ENCODE results near the gene NOLC1. TPM values are rescaled to one million over a fixed set of nuclear protein-coding genes. Genes with fewer than 3 reads are reported as not detected.

The NOLC1 gene
- total RNA-seq, 1 donor from 2014 or later, result 88.0 TPM

DNA sequence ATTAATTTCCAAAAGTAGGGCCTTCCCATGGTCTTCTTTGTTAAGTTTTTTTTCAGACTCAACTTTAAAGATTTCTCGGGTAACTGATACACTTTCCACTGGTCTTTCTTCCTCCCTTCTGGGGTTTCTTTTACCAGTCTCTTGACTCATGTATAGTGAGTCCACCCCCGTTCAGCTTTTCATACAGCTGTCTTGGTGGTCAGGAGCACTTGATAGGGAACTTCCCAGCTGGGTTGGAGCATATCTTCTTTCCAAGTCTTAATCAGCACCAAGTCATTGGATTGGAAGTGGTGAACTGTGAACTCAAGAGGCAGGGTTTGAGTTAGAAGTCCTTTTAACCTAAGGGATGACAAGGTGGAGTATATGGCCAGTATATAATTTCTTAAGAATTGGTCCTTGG, 44.7 kb downstream of the NOLC1 start:
- DNase-seq (ENCODE audit: extremely low spot score, unreplicated experiment), result no peak
- Mint-ChIP-seq H3K4me1 (ENCODE audit: unreplicated experiment) (no peaks in the 10 kb centered on the region), H3K9me3 (peaks cover 10% of the 10 kb centered on the region), H3K27me3 (peaks cover 21% of the 10 kb centered on the region), H3K27ac (no peak overlapping the region), H3K4me3 (no peak overlapping the region), H3K36me3 (no peaks in the 10 kb centered on the region)
- TF ChIP-seq, protein P1, sequence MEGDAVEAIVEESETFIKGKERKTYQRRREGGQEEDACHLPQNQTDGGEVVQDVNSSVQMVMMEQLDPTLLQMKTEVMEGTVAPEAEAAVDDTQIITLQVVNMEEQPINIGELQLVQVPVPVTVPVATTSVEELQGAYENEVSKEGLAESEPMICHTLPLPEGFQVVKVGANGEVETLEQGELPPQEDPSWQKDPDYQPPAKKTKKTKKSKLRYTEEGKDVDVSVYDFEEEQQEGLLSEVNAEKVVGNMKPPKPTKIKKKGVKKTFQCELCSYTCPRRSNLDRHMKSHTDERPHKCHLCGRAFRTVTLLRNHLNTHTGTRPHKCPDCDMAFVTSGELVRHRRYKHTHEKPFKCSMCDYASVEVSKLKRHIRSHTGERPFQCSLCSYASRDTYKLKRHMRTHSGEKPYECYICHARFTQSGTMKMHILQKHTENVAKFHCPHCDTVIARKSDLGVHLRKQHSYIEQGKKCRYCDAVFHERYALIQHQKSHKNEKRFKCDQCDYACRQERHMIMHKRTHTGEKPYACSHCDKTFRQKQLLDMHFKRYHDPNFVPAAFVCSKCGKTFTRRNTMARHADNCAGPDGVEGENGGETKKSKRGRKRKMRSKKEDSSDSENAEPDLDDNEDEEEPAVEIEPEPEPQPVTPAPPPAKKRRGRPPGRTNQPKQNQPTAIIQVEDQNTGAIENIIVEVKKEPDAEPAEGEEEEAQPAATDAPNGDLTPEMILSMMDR (conservative IDR thresholded peaks at IDR 0.05), result no peak

DNA sequence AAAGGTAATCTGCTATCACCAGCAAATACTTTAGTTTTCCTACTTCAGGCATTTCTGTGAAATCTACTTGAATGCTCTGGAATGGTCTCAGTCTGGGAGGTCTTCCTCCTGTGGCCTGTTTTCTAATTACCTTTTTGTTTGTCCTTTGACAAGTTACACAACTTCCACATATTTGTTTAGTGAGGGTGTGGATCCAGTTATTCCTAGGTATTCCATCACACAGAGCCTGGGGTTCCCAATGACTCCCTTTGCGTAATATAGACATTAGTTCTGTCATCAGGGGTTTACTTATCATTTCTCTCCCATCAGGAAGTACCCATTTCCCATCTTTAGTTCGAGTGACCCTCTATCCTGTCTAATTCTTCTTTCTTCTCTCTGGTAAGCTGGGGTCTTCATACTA, 45.8 kb downstream of the NOLC1 start:
- Mint-ChIP-seq H3K4me3 (no peak overlapping the region), H3K9me3 (peaks cover 10% of the 10 kb centered on the region), H3K36me3 (no peaks in the 10 kb centered on the region), H3K27ac (no peak overlapping the region), H3K4me1 (ENCODE audit: unreplicated experiment) (no peaks in the 10 kb centered on the region), H3K27me3 (peaks cover 31% of the 10 kb centered on the region)
- DNase-seq (ENCODE audit: extremely low spot score, unreplicated experiment), result no peak
- TF ChIP-seq, protein P1 (conservative IDR thresholded peaks at IDR 0.05), result no peak

DNA sequence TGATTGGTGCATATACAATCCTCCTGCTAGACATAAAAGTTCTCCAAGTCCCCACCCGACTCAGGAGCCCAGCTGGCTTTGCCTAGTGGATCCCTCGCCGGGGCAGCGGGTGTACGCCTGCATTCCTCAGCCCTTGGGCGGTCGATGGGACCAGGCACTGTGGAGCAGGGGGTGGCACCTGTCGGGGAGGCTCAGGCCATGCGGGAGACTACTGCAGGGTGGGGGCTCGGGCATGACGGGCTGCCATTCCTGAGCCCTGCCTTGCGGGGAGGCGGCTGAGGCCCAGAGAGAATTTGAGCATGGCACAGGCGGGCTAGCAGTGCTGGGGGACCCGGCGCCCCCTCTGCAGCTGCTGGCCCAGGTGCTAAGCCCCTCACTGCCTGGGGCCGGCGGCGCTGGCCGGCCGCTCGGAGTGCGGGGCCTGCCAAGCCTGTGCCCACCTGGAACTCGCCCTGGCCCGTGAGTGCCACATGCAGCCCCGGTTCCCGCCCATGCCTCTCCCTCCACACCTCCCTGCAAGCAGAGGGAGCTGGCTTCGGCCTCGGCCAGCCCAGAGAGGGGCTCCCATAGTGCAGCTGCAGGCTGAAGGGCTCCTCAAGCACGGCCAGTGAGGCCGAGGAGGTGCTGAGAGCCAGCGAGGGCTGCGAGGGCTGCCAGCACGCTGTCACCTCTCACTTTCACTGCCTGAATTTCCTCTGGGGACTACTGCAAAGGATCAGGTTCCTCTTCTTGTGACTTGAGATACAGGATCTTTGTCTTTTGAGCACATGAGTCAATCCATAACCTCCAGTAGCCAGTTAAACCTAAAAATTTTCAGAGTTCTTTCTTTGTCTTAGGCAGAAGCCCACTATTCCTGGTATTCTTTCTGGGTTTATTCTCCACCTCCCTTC, 48.8 kb downstream of the NOLC1 start:
- H3K9me3 Mint-ChIP-seq, result peaks cover 10% of the 10 kb centered on the region
- H3K27ac Mint-ChIP-seq, result no peak overlapping the region
- TF ChIP-seq, protein P1 (conservative IDR thresholded peaks at IDR 0.05), result no peak
- H3K4me1 Mint-ChIP-seq (ENCODE audit: unreplicated experiment), result no peaks in the 10 kb centered on the region
- no peaks in the 10 kb centered on the region for H3K36me3 Mint-ChIP-seq
- H3K4me3 Mint-ChIP-seq, result no peak overlapping the region
- no peak for DNase-seq (ENCODE audit: extremely low spot score, unreplicated experiment)
- H3K27me3 Mint-ChIP-seq, result peaks cover 27% of the 10 kb centered on the region

DNA sequence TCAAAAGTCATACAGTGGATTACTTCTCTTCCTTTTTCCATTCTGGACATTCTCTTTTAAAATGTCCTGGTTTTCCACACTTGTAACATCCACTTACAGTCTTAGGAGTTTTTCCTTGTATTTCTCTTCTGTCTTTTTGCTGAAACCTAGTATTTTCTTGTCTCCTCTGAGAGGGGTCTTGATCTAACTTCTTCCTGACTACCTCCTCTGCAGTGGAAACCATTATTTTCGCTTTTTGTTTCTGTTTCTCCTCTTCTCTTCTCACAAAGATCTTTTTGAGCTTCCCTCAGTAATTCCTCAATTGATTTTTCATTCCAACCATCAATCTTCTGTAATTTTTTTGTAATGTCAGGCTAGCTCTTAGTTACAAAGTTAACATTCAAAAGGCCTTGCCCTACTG, 50.2 kb downstream of the NOLC1 start:
- no peak for DNase-seq (ENCODE audit: extremely low spot score, unreplicated experiment)
- peaks cover 24% of the 10 kb centered on the region for H3K27me3 Mint-ChIP-seq
- TF ChIP-seq, protein P1 (conservative IDR thresholded peaks at IDR 0.05), result no peak
- no peak overlapping the region for H3K27ac Mint-ChIP-seq
- peaks cover 10% of the 10 kb centered on the region for H3K9me3 Mint-ChIP-seq
- no peaks in the 10 kb centered on the region for H3K4me1 Mint-ChIP-seq (ENCODE audit: unreplicated experiment)
- no peaks in the 10 kb centered on the region for H3K36me3 Mint-ChIP-seq
- H3K4me3 Mint-ChIP-seq, result no peak overlapping the region

DNA sequence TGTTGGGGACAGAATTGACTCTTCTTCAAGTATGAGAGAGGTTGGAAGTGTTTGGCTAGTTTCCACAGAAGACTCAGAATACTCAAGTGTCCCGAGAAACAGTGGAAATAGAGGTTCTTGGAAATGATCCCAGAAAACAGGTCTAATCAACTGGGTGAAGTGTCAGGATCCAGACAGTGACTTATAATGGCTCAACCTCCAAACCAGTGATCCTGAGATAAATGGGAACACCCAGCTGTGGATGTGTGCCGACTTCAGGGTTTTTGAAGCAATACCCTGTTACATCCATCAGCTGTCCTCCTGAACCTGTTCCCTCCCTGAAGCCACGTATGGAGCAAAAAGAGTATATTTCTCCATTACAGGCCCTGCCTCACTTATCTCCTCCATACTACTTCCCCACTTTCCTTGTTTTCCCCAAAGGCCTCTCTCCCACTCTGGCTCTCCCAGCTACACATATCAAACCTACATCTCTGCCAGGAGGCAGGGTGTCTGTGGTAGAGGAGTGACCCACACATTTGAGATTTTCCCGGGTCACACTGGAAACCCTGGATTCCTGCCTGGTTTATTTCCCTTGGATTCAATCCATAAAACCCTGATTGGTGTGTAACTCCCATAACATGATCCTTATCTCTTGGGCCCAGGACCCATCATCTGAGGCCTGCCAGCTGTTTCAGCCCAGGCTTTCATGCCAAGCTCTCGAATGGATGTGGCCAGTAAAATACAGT, 56.3 kb downstream of the NOLC1 start:
- peaks cover 9% of the 10 kb centered on the region for H3K27me3 Mint-ChIP-seq
- TF ChIP-seq, protein P1 (conservative IDR thresholded peaks at IDR 0.05), result no peak
- H3K9me3 Mint-ChIP-seq, result no peaks in the 10 kb centered on the region
- H3K4me1 Mint-ChIP-seq (ENCODE audit: unreplicated experiment), result no peaks in the 10 kb centered on the region
- no peak overlapping the region for H3K4me3 Mint-ChIP-seq
- no peak for DNase-seq (ENCODE audit: extremely low spot score, unreplicated experiment)
- no peak overlapping the region for H3K27ac Mint-ChIP-seq
- H3K36me3 Mint-ChIP-seq, result no peaks in the 10 kb centered on the region

All from type B pancreatic cell (in vitro differentiated cells).